SK-N-SH (cell line): ENCODE results near the gene NDUFA6.

Source experiments
- CHD2 ChIP-seq: fragments of 150-350 bp; IDR thresholded peaks from 2 replicates; pipeline ENCODE4 v1.6.1; 2018; ENCODE audit warnings: low read length; ENCODE audit not compliant: partially characterized antibody
- CTCF ChIP-seq: fragments of 200-600 bp; sonication (generic); IDR thresholded peaks from 2 replicates; pipeline ENCODE4 v1.6.1; 2017; ENCODE audit warnings: antibody characterized with exemption, mild to moderate bottlenecking, moderate library complexity
- ELF1 ChIP-seq: IDR thresholded peaks from 2 replicates; pipeline ENCODE4 v1.4.0; 2012
- EP300 ChIP-seq, 2 experiments: IDR thresholded peaks; 2 replicates each; pipeline versions ENCODE4 v1.4.0 to v1.6.1; 2012; ENCODE audit warnings: borderline replicate concordance in 1 of 2, low read depth in 1 of 2, low read length in 1 of 2
- MAX ChIP-seq: IDR thresholded peaks from 2 replicates; pipeline ENCODE4 v1.4.0; 2012; ENCODE audit warnings: low read depth
- PBX3 ChIP-seq: IDR thresholded peaks from 2 replicates; pipeline ENCODE4; 2012
- POLR2AphosphoS5 ChIP-seq: IDR thresholded peaks from 2 replicates; pipeline ENCODE4 v1.6.1; 2012; ENCODE audit warnings: low read depth, low read length
- RFX5 ChIP-seq: IDR thresholded peaks from 2 replicates; pipeline ENCODE4 v1.6.1; 2012; ENCODE audit warnings: mild to moderate bottlenecking, improper control_type of control experiment, low read length
- SIN3A ChIP-seq: IDR thresholded peaks from 2 replicates; pipeline ENCODE4 v1.6.1; 2012; ENCODE audit warnings: low read depth, mild to moderate bottlenecking, low read length, moderate library complexity, borderline replicate concordance
- TAF1 ChIP-seq: IDR thresholded peaks from 2 replicates; pipeline ENCODE4 v1.6.1; 2012; ENCODE audit warnings: low read depth, mild to moderate bottlenecking, low read length, moderate library complexity, borderline replicate concordance
- TEAD4 ChIP-seq: IDR thresholded peaks from 2 replicates; pipeline ENCODE4 v1.4.0; 2012; ENCODE audit warnings: mild to moderate bottlenecking, borderline replicate concordance; ENCODE audit not compliant: insufficient read depth
- USF2 ChIP-seq: fragments of 150-350 bp; IDR thresholded peaks from 2 replicates; pipeline ENCODE4 v1.6.1; 2017; ENCODE audit warnings: antibody characterized with exemption, low read length, low read depth, borderline replicate concordance
- ZBTB33 ChIP-seq: IDR thresholded peaks from 2 replicates; pipeline ENCODE4 v1.4.0; 2012; ENCODE audit warnings: low read depth, borderline replicate concordance

- TF ChIP-seq POLR2AphosphoS5 (no peak), CTCF (no peak), RFX5 (no peak), SIN3A (no peak), TEAD4 (no peak), CHD2 (no peak), ZBTB33 (no peak), EP300 (IDR thresholded peaks at IDR 0.05; ENCODE audit: borderline replicate concordance in 1 of 2, low read depth in 1 of 2, low read length in 1 of 2) (no peak), ELF1 (no peak), PBX3 (no peak), MAX (no peak; the same call in 1 of the 2 replicates), TAF1 (no peak), USF2 (no peak)
Measured at GRCh38 chr22:42069801-42070516, 20.6 kb downstream of the NDUFA6 start.
